Keratinocyte (primary cell): Measurements from ENCODE around the gene MAN1C1. TPM values are rescaled to one million over a fixed set of nuclear protein-coding genes. Genes with fewer than 3 reads are reported as not detected.

ENCODE experiments used
- DNase-seq: peaks from one replicate; pipeline ENCODE4 v3.0.0-alpha.2; 2011; ENCODE audit warnings: low read depth, missing footprints, low spot score
- FAIRE-seq: peaks from 2 replicates; lab custom pipeline; 2011; peaks lifted over from hg19 to GRCh38; lab: Jason Lieb, UNC
- H2AFZ ChIP-seq: 2 replicates; pipeline ENCODE4 v1.6.0; 2012; ENCODE audit warnings: low read length, control low read depth, inconsistent platforms; ENCODE audit not compliant: control insufficient read depth
- H3K27ac ChIP-seq: 2 replicates; pipeline ENCODE4 v1.5.1; 2011; ENCODE audit warnings: low read length; ENCODE audit not compliant: control insufficient read depth, insufficient read depth
- H3K27me3 ChIP-seq: 3 replicates; pipeline ENCODE4 v1.6.0; 2011; ENCODE audit warnings: low read length; ENCODE audit not compliant: control insufficient read depth, insufficient read depth; ENCODE audit errors: extremely low read depth
- H3K36me3 ChIP-seq, 2 experiments: 2 replicates in 1 of 2; 3 replicates in 1 of 2; pipeline ENCODE4 v1.5.1; 2011; ENCODE audit warnings: low read length in 2 of 2, mild to moderate bottlenecking in 1 of 2; ENCODE audit not compliant: control insufficient read depth in 2 of 2, insufficient read depth in 2 of 2; ENCODE audit errors: extremely low read depth in 1 of 2
- H3K4me1 ChIP-seq: 3 replicates; pipeline ENCODE4 v1.5.1; 2011; ENCODE audit warnings: low read length; ENCODE audit not compliant: control insufficient read depth, insufficient read depth; ENCODE audit errors: extremely low read depth
- H3K4me2 ChIP-seq: 3 replicates; pipeline ENCODE4 v1.6.0; 2011; ENCODE audit warnings: low read depth, low read length; ENCODE audit not compliant: control insufficient read depth, insufficient read depth; ENCODE audit errors: extremely low read depth
- H3K4me3 ChIP-seq, 3 experiments: fragments of 200-600 bp in 1 of 3; sonication (generic) in 1 of 3; 2 replicates in 2 of 3; 3 replicates in 1 of 3; pipeline ENCODE4 v1.5.1; 2011 to 2016; ENCODE audit warnings: low read length in 3 of 3, mild to moderate bottlenecking in 3 of 3, control low read depth in 2 of 3, inconsistent platforms in 1 of 3, low read depth in 1 of 3, mixed read lengths in 1 of 3, mixed run types in 1 of 3, moderate library complexity in 1 of 3; ENCODE audit not compliant: control insufficient read depth in 2 of 3, insufficient read depth in 2 of 3; ENCODE audit errors: extremely low read depth in 1 of 3
- H3K79me2 ChIP-seq: 2 replicates; pipeline ENCODE4 v1.6.0; 2012; ENCODE audit warnings: low read length; ENCODE audit not compliant: control insufficient read depth, insufficient read depth
- H3K9ac ChIP-seq: 3 replicates; pipeline ENCODE4 v1.6.0; 2011; ENCODE audit warnings: low read length; ENCODE audit not compliant: control insufficient read depth, insufficient read depth; ENCODE audit errors: extremely low read depth
- H3K9me1 ChIP-seq: 3 replicates; pipeline ENCODE4 v1.6.0; 2011; ENCODE audit warnings: low read length; ENCODE audit not compliant: control insufficient read depth, insufficient read depth; ENCODE audit errors: extremely low read depth
- H3K9me3 ChIP-seq: 2 replicates; pipeline ENCODE4 v1.5.1; 2012; ENCODE audit warnings: low read depth, low read length; ENCODE audit not compliant: control insufficient read depth
- H4K20me1 ChIP-seq: 3 replicates; pipeline ENCODE4 v1.6.0; 2011; ENCODE audit warnings: low read length; ENCODE audit not compliant: control insufficient read depth, insufficient read depth; ENCODE audit errors: extremely low read depth
- CTCF ChIP-seq, 3 experiments: IDR thresholded peaks in 1 of 3; conservative IDR thresholded peaks in 1 of 3; optimal IDR thresholded peaks in 1 of 3; 2 replicates in 2 of 3; 3 replicates in 1 of 3; pipeline versions ENCODE3 to v1.5.1; 2011; ENCODE audit warnings: low read length in 3 of 3, mild to moderate bottlenecking in 3 of 3, moderate library complexity in 2 of 3, control low read depth in 1 of 3, inconsistent platforms in 1 of 3; ENCODE audit not compliant: insufficient read depth in 2 of 3; ENCODE audit errors: extremely low read depth in 1 of 3
- EZH2 ChIP-seq: IDR thresholded peaks from one replicate; pipeline ENCODE4 v1.6.1; 2012; ENCODE audit warnings: inconsistent platforms, mild to moderate bottlenecking, low read length, moderate library complexity
- dilution Hi-C: fragments of 300-500 bp; cut with MboI; formaldehyde crosslinking; loops from one replicate; pipeline ENCODE4 v1.7.0; 2020; ENCODE audit warnings: low sequenced_read_pairs; ENCODE audit not compliant: extremely low pct_ligation_motif_present
- polyA plus RNA-seq, 5 experiments: library from polyadenylated mRNA; depleted of rRNA in 3 of 5; stranded (reverse) in 3 of 5; stranded (forward) in 1 of 5; unstranded in 1 of 5; fragments of >200 nt; gene quantifications; 1 replicate in 1 of 5; 2 replicates in 3 of 5; 3 replicates in 1 of 5; pipeline versions ENCODE4 v1.2.1 to v1.2.3, GENCODE V29; 2011 to 2012; ENCODE audit warnings: missing spikeins in 2 of 5, low read depth in 1 of 5, low replicate concordance in 1 of 5

The MAN1C1 gene
- polyA plus RNA-seq, 1 donor (not counting 4 experiments of a cell fraction or from before 2014, with no cell fraction given): 0.07 TPM

GRCh38 chr1:25800703-25801377 is 184.2 kb downstream of the MAN1C1 start:
- DNase-seq: no peak
- H2AFZ ChIP-seq: peak overlapping the region; percentile 49
- no peak for FAIRE-seq
- H3K4me2 ChIP-seq: peak overlapping the region; percentile 89
- H3K9ac ChIP-seq: peak overlapping the region; percentile 77
- H3K4me1 ChIP-seq: peaks cover 14% of the 10 kb centered on the region
- no peaks in the 10 kb centered on the region for H4K20me1 ChIP-seq
- H3K9me1 ChIP-seq: no peaks in the 10 kb centered on the region
- dilution Hi-C loops: no loop called here
- H3K9me3 ChIP-seq: no peaks in the 10 kb centered on the region
- H3K4me3 ChIP-seq: peak overlapping the region; percentile 58 to 79 (median 71)
- H3K36me3 ChIP-seq: peaks cover 3 to 6% of the 10 kb centered on the region in 2 experiments
- no peaks in the 10 kb centered on the region for H3K27me3 ChIP-seq
- peak overlapping the region; percentile 47 for H3K27ac ChIP-seq
- H3K79me2 ChIP-seq: peaks cover 3% of the 10 kb centered on the region
- TF ChIP-seq CTCF (optimal IDR thresholded peaks at IDR 0.05 in 1 of 3, IDR thresholded peaks at IDR 0.05 in 1 of 3, conservative IDR thresholded peaks at IDR 0.05 in 1 of 3; ENCODE audit: extremely low read depth in 1 of 3, insufficient read depth in 2 of 3, low read length in 3 of 3) (no peak), EZH2 (no peak)

- peaks cover 3% of the 10 kb centered on the region for H3K79me2 ChIP-seq
- H3K27me3 ChIP-seq: no peaks in the 10 kb centered on the region
- H3K9ac ChIP-seq: no peak overlapping the region
- no peaks in the 10 kb centered on the region for H3K9me3 ChIP-seq
- FAIRE-seq (peak; percentile 60), DNase-seq (no peak)
- dilution Hi-C loops: no loop called here
- H2AFZ ChIP-seq: no peak overlapping the region
- peaks cover 8% of the 10 kb centered on the region for H3K4me1 ChIP-seq
- H3K9me1 ChIP-seq: no peaks in the 10 kb centered on the region
- H3K4me2 ChIP-seq: no peak overlapping the region
- H3K4me3 ChIP-seq: no peak overlapping the region
- TF ChIP-seq EZH2 (no peak), CTCF (optimal IDR thresholded peaks at IDR 0.05 in 1 of 3, IDR thresholded peaks at IDR 0.05 in 1 of 3, conservative IDR thresholded peaks at IDR 0.05 in 1 of 3; ENCODE audit: extremely low read depth in 1 of 3, insufficient read depth in 2 of 3, low read length in 3 of 3) (peak in 1 of 3 experiments; percentile 18)
- H3K36me3 ChIP-seq: peaks cover 6 to 7% of the 10 kb centered on the region in 2 experiments
- H4K20me1 ChIP-seq: no peaks in the 10 kb centered on the region
- H3K27ac ChIP-seq: no peak overlapping the region
Measured at GRCh38 chr1:25802915-25803314, 186.3 kb downstream of the MAN1C1 start.
